ENCODE results near the gene CCDC182.

GRCh38 chr17:57726213-57726790, 18.8 kb downstream of the CCDC182 start:
- no peak for TF ChIP-seq CTCF (IDR thresholded peaks at IDR 0.05; ENCODE audit: insufficient read depth, low read depth, low read length)
- TF ChIP-seq EZH2 (IDR thresholded peaks at IDR 0.05; ENCODE audit: insufficient read depth, low read length) = no peak

Data from astrocyte (in vitro differentiated cells and primary cell).